K562 (cell line): ENCODE measurements around the gene SAP30BP. TPM values are rescaled to one million over a fixed set of nuclear protein-coding genes. Genes with fewer than 3 reads are reported as not detected.

Experiments used
- ATAC-seq: fragments of 200-7000 bp; cut with Tn5 transposase; 3 replicates; pipeline ENCODE4 v1.9.1; 2020; ENCODE audit warnings: moderate library complexity
- BruUV-seq: library from RNA; stranded (reverse); fragments of 400-500 nt; replicated peaks from 2 replicates; lab custom pipeline; 2021; lab: Mats Ljungman, UMichigan
- CTCF ChIA-PET: fragments of 300-600 bp; formaldehyde crosslinking; extraction: SDS; loops from one replicate; lab custom pipeline; 2021; ENCODE audit warnings: low intra/inter-chr PET ratio; lab: Yijun Ruan, JAX
- POLR2A ChIA-PET: fragments of 300-600, 350-650 bp; sonication (Branson Sonifier 250); formaldehyde crosslinking; extraction: SDS; loops from one replicate; lab custom pipeline; 2021; ENCODE audit warnings: antibody characterized with exemption, inconsistent platforms; lab: Yijun Ruan, JAX
- DNase-seq, 4 experiments: peaks; one replicate each; pipeline versions ENCODE4 v3.0.0 to v3.0.0-alpha.2; 2011 to 2018; ENCODE audit warnings: low spot score in 3 of 4, mixed read lengths in 3 of 4; ENCODE audit errors: extremely low read depth in 1 of 4
- FAIRE-seq: peaks from 2 replicates; lab custom pipeline; 2011; peaks lifted over from hg19 to GRCh38; lab: Jason Lieb, UNC
- H2AFZ ChIP-seq: 2 replicates; pipeline ENCODE4 v1.6.0; 2011; ENCODE audit warnings: low read depth, low read length, control low read depth, inconsistent platforms
- H3K27ac ChIP-seq: fragments of 200-600 bp; 3 replicates; pipeline ENCODE4 v1.8.0; 2011; ENCODE audit warnings: low read depth, mild to moderate bottlenecking, control low read depth, inconsistent platforms, low read length, moderate library complexity, mixed read lengths; ENCODE audit errors: extremely low read depth
- H3K27me3 ChIP-seq, 2 experiments: fragments of 300-600 bp in 1 of 2; 2 replicates in 1 of 2; 3 replicates in 1 of 2; pipeline versions ENCODE4 v1.6.0 to v1.8.0; 2011; ENCODE audit warnings: inconsistent platforms in 2 of 2, low read length in 2 of 2, mild to moderate bottlenecking in 1 of 2, mixed read lengths in 1 of 2, moderate library complexity in 1 of 2; ENCODE audit not compliant: control insufficient read depth in 2 of 2, insufficient read depth in 2 of 2
- H3K36me3 ChIP-seq: fragments of 300-600 bp; 3 replicates; pipeline ENCODE4 v1.8.0; 2011; ENCODE audit warnings: mild to moderate bottlenecking, low read length, inconsistent platforms; ENCODE audit not compliant: control insufficient read depth, insufficient read depth
- H3K4me1 ChIP-seq, 2 experiments: fragments of 200-600 bp in 1 of 2; replicated peaks in 1 of 2; 2 replicates in 1 of 2; 3 replicates in 1 of 2; pipeline versions ENCODE4 v1.5.1 to v1.8.0; 2011; ENCODE audit warnings: inconsistent platforms in 2 of 2, low read length in 2 of 2, mild to moderate bottlenecking in 1 of 2, mixed read lengths in 1 of 2, moderate library complexity in 1 of 2; ENCODE audit not compliant: control insufficient read depth in 2 of 2, insufficient read depth in 2 of 2
- H3K4me2 ChIP-seq: 2 replicates; pipeline ENCODE4 v1.6.1; 2011; ENCODE audit warnings: low read length, control low read depth, inconsistent platforms, mixed read lengths; ENCODE audit not compliant: insufficient read depth
- H3K4me3 ChIP-seq: fragments of 200-600 bp; sonication (generic), shearing (Covaris generic); 2 replicates; pipeline ENCODE4 v1.5.1; 2016; ENCODE audit warnings: control low read depth, inconsistent platforms
- H3K79me2 ChIP-seq: fragments of 200-600 bp; 3 replicates; pipeline ENCODE4 v1.8.0; 2011; ENCODE audit warnings: low read length, inconsistent platforms; ENCODE audit not compliant: control insufficient read depth, insufficient read depth
- H3K9ac ChIP-seq, 2 experiments: 2 replicates each; pipeline versions ENCODE4 v1.6.0 to v1.6.1; 2011; ENCODE audit warnings: low read depth in 2 of 2, low read length in 2 of 2, control low read depth in 1 of 2, inconsistent platforms in 1 of 2, mild to moderate bottlenecking in 1 of 2, mixed read lengths in 1 of 2; ENCODE audit not compliant: insufficient read depth in 1 of 2
- H3K9me1 ChIP-seq: one replicate; pipeline ENCODE4 v1.6.0; 2011; ENCODE audit warnings: inconsistent platforms, mild to moderate bottlenecking, low read length, moderate library complexity; ENCODE audit not compliant: control insufficient read depth, insufficient read depth
- H3K9me3 ChIP-seq: replicated peaks from 2 replicates; pipeline ENCODE4 v1.5.1; 2011; ENCODE audit warnings: low read depth, low read length, inconsistent platforms; ENCODE audit not compliant: control insufficient read depth, insufficient read depth
- H4K20me1 ChIP-seq: replicated peaks from 2 replicates; pipeline ENCODE4 v1.6.1; 2011; ENCODE audit warnings: low read length, inconsistent platforms, mixed read lengths; ENCODE audit not compliant: control insufficient read depth, insufficient read depth
- GTF2F1 ChIP-seq: IDR thresholded peaks from 2 replicates; pipeline ENCODE4 v1.6.1; 2011; ENCODE audit warnings: low read depth, low read length, improper control_type of control experiment
- PCBP2 ChIP-seq: fragments of 200-400 bp; formaldehyde crosslinking; IDR thresholded peaks from 2 replicates; pipeline ENCODE4 v1.6.1; 2018; ENCODE audit warnings: low read length, low read depth, mild to moderate bottlenecking, moderate library complexity; ENCODE audit not compliant: poor library complexity, severe bottlenecking
- POLR3A ChIP-seq: IDR thresholded peaks from 2 replicates; pipeline ENCODE4 v1.6.1; 2011; ENCODE audit warnings: borderline replicate concordance, mild to moderate bottlenecking, moderate library complexity; ENCODE audit not compliant: insufficient read length, insufficient read depth; ENCODE audit errors: extremely low read depth
- RBM15 ChIP-seq: fragments of 200-400 bp; formaldehyde crosslinking; IDR thresholded peaks from 2 replicates; pipeline ENCODE4 v1.6.1; 2018; ENCODE audit warnings: mild to moderate bottlenecking, low read length, moderate library complexity; ENCODE audit not compliant: insufficient read depth
- TCF7L2 ChIP-seq: fragments of 150-350 bp; IDR thresholded peaks from 2 replicates; pipeline ENCODE4 v1.6.1; 2016; ENCODE audit warnings: low read depth, mild to moderate bottlenecking, low read length, moderate library complexity
- TEAD1 ChIP-seq, 2 experiments: fragments of 450-650 bp in 1 of 2; sonication (generic) in 1 of 2; formaldehyde crosslinking; IDR thresholded peaks; 2 replicates each; pipeline versions ENCODE4 v1.4.0 to v1.8.0; 2020 to 2022; ENCODE audit warnings: mild to moderate bottlenecking in 2 of 2, missing genetic modification reagents in 1 of 2
- ZNF263 ChIP-seq: sonication (generic); formaldehyde crosslinking; IDR thresholded peaks from 2 replicates; pipeline ENCODE4 v1.8.0; 2022; ENCODE audit warnings: mild to moderate bottlenecking, missing genetic modification reagents, borderline replicate concordance
- ZNF3 ChIP-seq: fragments of 250-450 bp; sonication (Bioruptor Pico); IDR thresholded peaks from 2 replicates; pipeline ENCODE4 v1.5.0; 2021; ENCODE audit warnings: mild to moderate bottlenecking, moderate library complexity
- WGBS: fragments of 100-300 bp; shearing (Covaris generic); methylation state at CpG from one replicate; pipeline ENCODE4 v1.1.6; 2016; ENCODE audit warnings: low coverage, mixed read lengths; ENCODE audit not compliant: insufficient coverage; ENCODE audit errors: missing lambda C conversion rate; 5-methylcytosine and 5-hydroxymethylcytosine counted together
- in situ Hi-C: fragments of 300-500 bp; cut with MboI; formaldehyde crosslinking; loops from 4 replicates; pipeline ENCODE4 v1.15.0; 2018; ENCODE audit warnings: inconsistent platforms, mixed read lengths
- intact Hi-C: fragments of 100-400 bp; cut with micrococcal nuclease; formaldehyde crosslinking; loops from 2 replicates; pipeline ENCODE4 v1.14.2; 2022
- polyA plus RNA-seq, 8 experiments: library from polyadenylated mRNA; depleted of rRNA in 4 of 8; stranded (reverse) in 5 of 8; unstranded in 3 of 8; fragments of >200 nt; fragmentation: Nextera tagmentation in 2 of 8; fragmentation: Illumina TruSeq in 1 of 8; extraction: Ambion mirVana in 2 of 8; extraction: Trizol in 1 of 8; gene quantifications; 2 replicates each; pipeline versions ENCODE4 v1.2.1 to v1.2.3, GENCODE V29; 2011 to 2014; ENCODE audit warnings: inconsistent platforms in 1 of 8, missing spikeins in 1 of 8
- total RNA-seq, 7 experiments: library from RNA; depleted of rRNA in 6 of 7; stranded (reverse); fragments of >200 nt in 6 of 7; fragmentation: Illumina TruSeq in 2 of 7; extraction: Trizol in 2 of 7; gene quantifications; 2 replicates each; pipeline versions ENCODE4 v1.2.1 to v1.2.3, GENCODE V29; 2011 to 2021; ENCODE audit warnings: low replicate concordance in 1 of 7
- TF ChIP-seq, protein P1 (sequence below), 2 experiments: fragments of 450-650 bp; IDR thresholded peaks; 2 replicates each; pipeline ENCODE4 v1.6.1; 2016
- TF ChIP-seq, protein P2 (sequence below): fragments of 450-650 bp; formaldehyde crosslinking; IDR thresholded peaks from 2 replicates; pipeline ENCODE4 v1.4.0; 2020; ENCODE audit warnings: mild to moderate bottlenecking
- TF ChIP-seq, protein P3 (sequence below): sonication (generic); formaldehyde crosslinking; IDR thresholded peaks from 2 replicates; pipeline ENCODE4 v1.8.1; 2023; ENCODE audit warnings: mild to moderate bottlenecking, missing genetic modification reagents
- TF ChIP-seq, protein P4 (sequence below): sonication (generic); formaldehyde crosslinking; IDR thresholded peaks from 2 replicates; pipeline ENCODE4 v1.8.0; 2022; ENCODE audit warnings: mild to moderate bottlenecking, missing genetic modification reagents

Gene SAP30BP
- total and polyA plus RNA-seq, 9 of the 15 experiments (the other 6 are each of a cell fraction or from before 2014, with no cell fraction given): 45.3 to 154 (median 71.7) TPM

DNA sequence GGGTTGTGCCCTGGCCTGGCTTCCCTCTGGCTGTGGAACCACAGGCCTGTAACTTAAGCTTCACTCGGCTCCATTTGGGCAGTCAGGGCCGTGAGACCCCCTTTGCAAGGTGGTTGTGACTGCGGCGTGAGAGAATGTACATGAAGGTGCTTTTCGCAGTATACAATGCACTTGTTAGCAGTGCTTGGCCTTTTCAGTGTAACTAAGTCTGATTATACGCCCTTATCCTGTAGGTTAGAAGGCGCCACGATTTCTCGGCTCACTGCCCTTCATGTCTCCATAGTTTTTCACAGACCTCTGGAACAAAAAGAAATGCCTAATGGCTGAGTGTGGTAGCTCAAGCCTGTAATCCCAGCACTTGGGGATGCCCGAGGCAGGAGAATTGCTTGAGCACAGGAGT, 13.3 kb downstream of the SAP30BP start (continued):
- TF ChIP-seq, protein P1, sequence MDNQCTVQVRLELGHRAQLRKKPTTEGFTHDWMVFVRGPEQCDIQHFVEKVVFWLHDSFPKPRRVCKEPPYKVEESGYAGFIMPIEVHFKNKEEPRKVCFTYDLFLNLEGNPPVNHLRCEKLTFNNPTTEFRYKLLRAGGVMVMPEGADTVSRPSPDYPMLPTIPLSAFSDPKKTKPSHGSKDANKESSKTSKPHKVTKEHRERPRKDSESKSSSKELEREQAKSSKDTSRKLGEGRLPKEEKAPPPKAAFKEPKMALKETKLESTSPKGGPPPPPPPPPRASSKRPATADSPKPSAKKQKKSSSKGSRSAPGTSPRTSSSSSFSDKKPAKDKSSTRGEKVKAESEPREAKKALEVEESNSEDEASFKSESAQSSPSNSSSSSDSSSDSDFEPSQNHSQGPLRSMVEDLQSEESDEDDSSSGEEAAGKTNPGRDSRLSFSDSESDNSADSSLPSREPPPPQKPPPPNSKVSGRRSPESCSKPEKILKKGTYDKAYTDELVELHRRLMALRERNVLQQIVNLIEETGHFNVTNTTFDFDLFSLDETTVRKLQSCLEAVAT (IDR thresholded peaks at IDR 0.05): no peak

DNA sequence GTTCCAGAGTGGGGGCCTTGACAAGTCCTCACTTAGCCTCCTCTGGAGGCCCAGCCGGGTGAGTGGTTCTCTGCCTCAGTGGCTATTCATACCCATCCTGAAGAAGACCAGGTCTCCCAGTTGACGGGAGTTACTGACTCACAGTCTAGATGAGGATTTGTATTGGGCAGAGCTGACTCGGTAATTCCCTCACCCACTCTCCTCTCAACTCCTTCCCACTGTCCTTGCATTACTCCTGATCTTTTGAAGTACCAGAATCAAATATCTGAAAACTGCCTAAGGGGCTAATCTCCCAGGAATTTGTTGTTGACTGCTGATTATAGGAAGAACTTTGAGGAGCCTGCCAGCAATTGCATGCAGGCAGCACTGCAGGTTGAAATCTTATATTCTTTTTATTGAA, 14.2 kb downstream of the SAP30BP start:
- Histone ChIP-seq H3K27me3 (no peaks in the 10 kb centered on the region), H3K4me2 (no peak overlapping the region), H2AFZ (no peak overlapping the region), H3K4me1 (peaks cover 0 to 15% of the 10 kb centered on the region in 2 experiments; a peak in 2 of 5 replicates), H3K79me2 (peaks cover 54% of the 10 kb centered on the region), H4K20me1 (peaks cover 4% of the 10 kb centered on the region; the same call in 1 of the 2 replicates), H3K9me3 (no peaks in the 10 kb centered on the region), H3K9ac (no peak overlapping the region; a peak in 1 of 4 replicates), H3K4me3 (no peak overlapping the region), H3K36me3 (peaks cover 57% of the 10 kb centered on the region; the same call in 2 of the 3 replicates), H3K27ac (no peak overlapping the region), H3K9me1 (peaks cover 5% of the 10 kb centered on the region)
- POLR2A ChIA-PET: interaction anchor here (1.0 to 1.6 kb wide), 2 partner anchors 11 to 61 kb away, joined by 3 read pairs; no protein-coding TSS in a partner anchor
- WGBS: 74% methylated on average over 3 of the region's 3 CpGs
- ATAC-seq (no peak), DNase-seq (no peak), FAIRE-seq (no peak)
- CTCF ChIA-PET: no interaction called here
- in situ Hi-C loops (no loop called here), intact Hi-C loops (no loop called here)
- no TSS peak for BruUV-seq
- TF ChIP-seq TEAD1 (CRISPR knock-in tag; IDR thresholded peaks at IDR 0.05): no peak
- TF ChIP-seq TCF7L2: no peak
- TF ChIP-seq ZNF3 (CRISPR knock-in tag): no peak
- TF ChIP-seq PCBP2: no peak
- no peak for TF ChIP-seq ZNF263 (CRISPR knock-in tag)
- TF ChIP-seq RBM15: no peak
- no peak for TF ChIP-seq GTF2F1
- TF ChIP-seq, protein P2, sequence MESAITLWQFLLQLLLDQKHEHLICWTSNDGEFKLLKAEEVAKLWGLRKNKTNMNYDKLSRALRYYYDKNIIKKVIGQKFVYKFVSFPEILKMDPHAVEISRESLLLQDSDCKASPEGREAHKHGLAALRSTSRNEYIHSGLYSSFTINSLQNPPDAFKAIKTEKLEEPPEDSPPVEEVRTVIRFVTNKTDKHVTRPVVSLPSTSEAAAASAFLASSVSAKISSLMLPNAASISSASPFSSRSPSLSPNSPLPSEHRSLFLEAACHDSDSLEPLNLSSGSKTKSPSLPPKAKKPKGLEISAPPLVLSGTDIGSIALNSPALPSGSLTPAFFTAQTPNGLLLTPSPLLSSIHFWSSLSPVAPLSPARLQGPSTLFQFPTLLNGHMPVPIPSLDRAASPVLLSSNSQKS (CRISPR knock-in tag): no peak
- no peak for TF ChIP-seq POLR3A
- TF ChIP-seq, protein P3, sequence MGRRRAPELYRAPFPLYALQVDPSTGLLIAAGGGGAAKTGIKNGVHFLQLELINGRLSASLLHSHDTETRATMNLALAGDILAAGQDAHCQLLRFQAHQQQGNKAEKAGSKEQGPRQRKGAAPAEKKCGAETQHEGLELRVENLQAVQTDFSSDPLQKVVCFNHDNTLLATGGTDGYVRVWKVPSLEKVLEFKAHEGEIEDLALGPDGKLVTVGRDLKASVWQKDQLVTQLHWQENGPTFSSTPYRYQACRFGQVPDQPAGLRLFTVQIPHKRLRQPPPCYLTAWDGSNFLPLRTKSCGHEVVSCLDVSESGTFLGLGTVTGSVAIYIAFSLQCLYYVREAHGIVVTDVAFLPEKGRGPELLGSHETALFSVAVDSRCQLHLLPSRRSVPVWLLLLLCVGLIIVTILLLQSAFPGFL (CRISPR knock-in tag): no peak
- TF ChIP-seq, protein P4, sequence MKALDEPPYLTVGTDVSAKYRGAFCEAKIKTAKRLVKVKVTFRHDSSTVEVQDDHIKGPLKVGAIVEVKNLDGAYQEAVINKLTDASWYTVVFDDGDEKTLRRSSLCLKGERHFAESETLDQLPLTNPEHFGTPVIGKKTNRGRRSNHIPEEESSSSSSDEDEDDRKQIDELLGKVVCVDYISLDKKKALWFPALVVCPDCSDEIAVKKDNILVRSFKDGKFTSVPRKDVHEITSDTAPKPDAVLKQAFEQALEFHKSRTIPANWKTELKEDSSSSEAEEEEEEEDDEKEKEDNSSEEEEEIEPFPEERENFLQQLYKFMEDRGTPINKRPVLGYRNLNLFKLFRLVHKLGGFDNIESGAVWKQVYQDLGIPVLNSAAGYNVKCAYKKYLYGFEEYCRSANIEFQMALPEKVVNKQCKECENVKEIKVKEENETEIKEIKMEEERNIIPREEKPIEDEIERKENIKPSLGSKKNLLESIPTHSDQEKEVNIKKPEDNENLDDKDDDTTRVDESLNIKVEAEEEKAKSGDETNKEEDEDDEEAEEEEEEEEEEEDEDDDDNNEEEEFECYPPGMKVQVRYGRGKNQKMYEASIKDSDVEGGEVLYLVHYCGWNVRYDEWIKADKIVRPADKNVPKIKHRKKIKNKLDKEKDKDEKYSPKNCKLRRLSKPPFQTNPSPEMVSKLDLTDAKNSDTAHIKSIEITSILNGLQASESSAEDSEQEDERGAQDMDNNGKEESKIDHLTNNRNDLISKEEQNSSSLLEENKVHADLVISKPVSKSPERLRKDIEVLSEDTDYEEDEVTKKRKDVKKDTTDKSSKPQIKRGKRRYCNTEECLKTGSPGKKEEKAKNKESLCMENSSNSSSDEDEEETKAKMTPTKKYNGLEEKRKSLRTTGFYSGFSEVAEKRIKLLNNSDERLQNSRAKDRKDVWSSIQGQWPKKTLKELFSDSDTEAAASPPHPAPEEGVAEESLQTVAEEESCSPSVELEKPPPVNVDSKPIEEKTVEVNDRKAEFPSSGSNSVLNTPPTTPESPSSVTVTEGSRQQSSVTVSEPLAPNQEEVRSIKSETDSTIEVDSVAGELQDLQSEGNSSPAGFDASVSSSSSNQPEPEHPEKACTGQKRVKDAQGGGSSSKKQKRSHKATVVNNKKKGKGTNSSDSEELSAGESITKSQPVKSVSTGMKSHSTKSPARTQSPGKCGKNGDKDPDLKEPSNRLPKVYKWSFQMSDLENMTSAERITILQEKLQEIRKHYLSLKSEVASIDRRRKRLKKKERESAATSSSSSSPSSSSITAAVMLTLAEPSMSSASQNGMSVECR: no peak
